Large intestine (tissue), 3 donors: Measurements from ENCODE around the gene FAM117B. TPM values are rescaled to one million over a fixed set of nuclear protein-coding genes. Genes with fewer than 3 reads are reported as not detected.
A peak's percentile ranks its signal among the peaks of the same experiment; 100 is the strongest.

Source experiments
- DNase-seq, 2 donors: peaks; one replicate each; pipeline versions ENCODE4 v3.0.0 to v3.0.0-alpha.2; 2013
- H3K27ac ChIP-seq: one replicate; pipeline ENCODE4 v1.5.1; 2013; ENCODE audit warnings: low read length
- H3K27me3 ChIP-seq: 2 replicates; pipeline ENCODE4 v1.6.1; 2013; ENCODE audit warnings: low read length; ENCODE audit not compliant: control insufficient read depth, insufficient read depth
- H3K36me3 ChIP-seq: 2 replicates; pipeline ENCODE4 v1.6.1; 2013; ENCODE audit warnings: low read length; ENCODE audit not compliant: control insufficient read depth, insufficient read depth
- H3K4me1 ChIP-seq: one replicate; pipeline ENCODE4 v1.6.1; 2013; ENCODE audit warnings: low read length; ENCODE audit not compliant: control insufficient read depth, insufficient read depth
- H3K4me3 ChIP-seq: one replicate; pipeline ENCODE4 v1.5.1; 2013; ENCODE audit warnings: low read length
- H3K9me3 ChIP-seq: one replicate; pipeline ENCODE4 v1.6.1; 2013; ENCODE audit warnings: mild to moderate bottlenecking, low read depth, low read length, moderate library complexity; ENCODE audit not compliant: control insufficient read depth
- WGBS: methylation state at CpG from one replicate; pipeline ENCODE4 v1.1.5; 2013; ENCODE audit warnings: low lambda C conversion rate; ENCODE audit not compliant: insufficient coverage; 5-methylcytosine and 5-hydroxymethylcytosine counted together
- polyA plus RNA-seq: library from polyadenylated mRNA; unstranded; fragments of 120-200 nt; gene quantifications from one replicate; pipeline ENCODE4 v1.2.1, GENCODE V29; 2013

Gene FAM117B
- polyA plus RNA-seq, 1 donor, result 12.2 TPM

- H3K4me3 ChIP-seq, result no peak overlapping the region
- peaks cover 15% of the 10 kb centered on the region for H3K9me3 ChIP-seq
- H3K27me3 ChIP-seq, result no peaks in the 10 kb centered on the region
- no peak for DNase-seq
- 100% methylated on average over 2 of the region's 4 CpGs for WGBS
- no peaks in the 10 kb centered on the region for H3K4me1 ChIP-seq
- no peaks in the 10 kb centered on the region for H3K36me3 ChIP-seq
- no peak overlapping the region for H3K27ac ChIP-seq
Measured at GRCh38 chr2:202718614-202719013, 83.8 kb downstream of the FAM117B start.

GRCh38 chr2:202720226-202720625, 85.5 kb downstream of the FAM117B start:
- Histone ChIP-seq H3K9me3 (peaks cover 13% of the 10 kb centered on the region), H3K27me3 (no peaks in the 10 kb centered on the region), H3K4me1 (no peaks in the 10 kb centered on the region), H3K36me3 (no peaks in the 10 kb centered on the region), H3K4me3 (no peak overlapping the region), H3K27ac (no peak overlapping the region)
- WGBS, result no CpG with 5 or more reads among the region's 2 CpGs
- DNase-seq, result no peak

- Histone ChIP-seq H3K27me3 (no peaks in the 10 kb centered on the region), H3K4me1 (no peaks in the 10 kb centered on the region)
- no CpG with 5 or more reads among the region's 3 CpGs for WGBS
Measured at GRCh38 chr2:202721621-202722020, 86.9 kb downstream of the FAM117B start.

GRCh38 chr2:202723746-202724145, 89.0 kb downstream of the FAM117B start:
- Histone ChIP-seq H3K9me3 (no peaks in the 10 kb centered on the region), H3K4me3 (no peak overlapping the region), H3K36me3 (peaks cover 5% of the 10 kb centered on the region), H3K27me3 (no peaks in the 10 kb centered on the region), H3K4me1 (no peaks in the 10 kb centered on the region), H3K27ac (no peak overlapping the region)
- no CpG with 5 or more reads among the region's 5 CpGs for WGBS
- peak in 1 of 2 donors; percentile 38 for DNase-seq

More at GRCh38 chr2:202721621-202722020, 86.9 kb downstream of the FAM117B start:
- no peak for DNase-seq
- Histone ChIP-seq H3K36me3 (peaks cover 2% of the 10 kb centered on the region), H3K4me3 (no peak overlapping the region), H3K9me3 (peaks cover under 1% of the 10 kb centered on the region), H3K27ac (no peak overlapping the region)

GRCh38 chr2:202726070-202726469, 91.3 kb downstream of the FAM117B start:
- no peak for DNase-seq
- H3K9me3 ChIP-seq, result no peaks in the 10 kb centered on the region
- H3K4me3 ChIP-seq, result no peak overlapping the region
- no peaks in the 10 kb centered on the region for H3K4me1 ChIP-seq
- peaks cover 7% of the 10 kb centered on the region for H3K36me3 ChIP-seq
- no CpG with 5 or more reads among the region's 3 CpGs for WGBS
- H3K27ac ChIP-seq, result no peak overlapping the region
- H3K27me3 ChIP-seq, result no peaks in the 10 kb centered on the region

GRCh38 chr2:202736826-202737225, 102.1 kb downstream of the FAM117B start:
- Histone ChIP-seq H3K36me3 (peaks cover 5% of the 10 kb centered on the region), H3K9me3 (peaks cover 11% of the 10 kb centered on the region), H3K27ac (no peak overlapping the region), H3K27me3 (no peaks in the 10 kb centered on the region), H3K4me3 (no peak overlapping the region), H3K4me1 (no peaks in the 10 kb centered on the region)
- whole genome bisulfite sequencing, result no CpG with 5 or more reads among the region's 1 CpG
- no peak for DNase-seq

- H3K36me3 ChIP-seq, result peaks cover 6% of the 10 kb centered on the region
- H3K27me3 ChIP-seq, result no peaks in the 10 kb centered on the region
- H3K4me3 ChIP-seq, result no peak overlapping the region
- H3K9me3 ChIP-seq, result peaks cover 26% of the 10 kb centered on the region
- WGBS, result no CpG with 5 or more reads among the region's 1 CpG
- H3K4me1 ChIP-seq, result no peaks in the 10 kb centered on the region
- no peak overlapping the region for H3K27ac ChIP-seq
- no peak for DNase-seq
Measured at GRCh38 chr2:202743613-202744012, 108.8 kb downstream of the FAM117B start.

GRCh38 chr2:202749477-202749876, 114.7 kb downstream of the FAM117B start:
- no peaks in the 10 kb centered on the region for H3K4me1 ChIP-seq
- H3K27me3 ChIP-seq, result no peaks in the 10 kb centered on the region
- peaks cover 10% of the 10 kb centered on the region for H3K9me3 ChIP-seq
- no peak overlapping the region for H3K27ac ChIP-seq
- H3K36me3 ChIP-seq, result no peaks in the 10 kb centered on the region
- no peak overlapping the region for H3K4me3 ChIP-seq
- DNase-seq, result no peak
- WGBS, result no CpG with 5 or more reads among the region's 2 CpGs

- Histone ChIP-seq H3K36me3 (no peaks in the 10 kb centered on the region), H3K4me3 (no peak overlapping the region), H3K27me3 (no peaks in the 10 kb centered on the region), H3K4me1 (no peaks in the 10 kb centered on the region), H3K9me3 (peaks cover 4% of the 10 kb centered on the region), H3K27ac (no peak overlapping the region)
- WGBS, result 80% methylated on average over 2 of the region's 3 CpGs
- no peak for DNase-seq
Measured at GRCh38 chr2:202750763-202751427, 116.1 kb downstream of the FAM117B start.

- Histone ChIP-seq H3K4me3 (no peak overlapping the region), H3K36me3 (peaks cover 3% of the 10 kb centered on the region), H3K9me3 (no peaks in the 10 kb centered on the region), H3K27me3 (no peaks in the 10 kb centered on the region), H3K4me1 (no peaks in the 10 kb centered on the region), H3K27ac (no peak overlapping the region)
- 100% methylated on average over 1 of the region's 2 CpGs for WGBS
- DNase-seq, result no peak
Measured at GRCh38 chr2:202752071-202752470, 117.3 kb downstream of the FAM117B start.

- no peaks in the 10 kb centered on the region for H3K27me3 ChIP-seq
- peaks cover 14% of the 10 kb centered on the region for H3K36me3 ChIP-seq
- H3K27ac ChIP-seq, result no peak overlapping the region
- no peak for DNase-seq
- no peaks in the 10 kb centered on the region for H3K4me1 ChIP-seq
- no peak overlapping the region for H3K4me3 ChIP-seq
- WGBS, result 90% methylated on average over 4 of the region's 6 CpGs
- H3K9me3 ChIP-seq, result no peaks in the 10 kb centered on the region
Measured at GRCh38 chr2:202754936-202755335, 120.2 kb downstream of the FAM117B start.
